SK-N-SH (cell line): ENCODE data around the gene RFC4. TPM values are rescaled to one million over a fixed set of nuclear protein-coding genes. Genes with fewer than 3 reads are reported as not detected.

Experiments
- CTCF ChIA-PET: fragments of 300-600, 350-600 bp; formaldehyde crosslinking; extraction: SDS; loops from one replicate; lab custom pipeline; 2021; lab: Yijun Ruan, JAX
- POLR2A ChIA-PET: fragments of 350-600 bp; sonication (Branson Sonifier 250); formaldehyde crosslinking; extraction: SDS; loops from one replicate; lab custom pipeline; 2020; ENCODE audit warnings: antibody characterized with exemption, inconsistent platforms; lab: Yijun Ruan, JAX
- DNase-seq: peaks from one replicate; pipeline ENCODE4 v3.0.0; 2012
- H2AFZ ChIP-seq: fragments of 200-600 bp; sonication (generic); 2 replicates; pipeline ENCODE4 v1.8.1; 2016; ENCODE audit warnings: antibody characterized with exemption, mild to moderate bottlenecking, low read depth
- H3F3A ChIP-seq: fragments of 200-600 bp; sonication (generic); replicated peaks from 2 replicates; pipeline ENCODE3; 2016; ENCODE audit warnings: antibody characterized with exemption, mild to moderate bottlenecking; ENCODE audit not compliant: insufficient read depth
- H3K27ac ChIP-seq, 2 experiments: fragments of 200-500 bp in 1 of 2; fragments of 200-600 bp in 1 of 2; sonication (Bioruptor generic) in 1 of 2; sonication (generic), shearing (Covaris generic) in 1 of 2; 2 replicates each; pipeline versions ENCODE4 v1.5.1 to v1.6.1; 2014 to 2016; ENCODE audit warnings: low read depth in 2 of 2, inconsistent platforms in 1 of 2, low read length in 1 of 2, mild to moderate bottlenecking in 1 of 2, mixed read lengths in 1 of 2
- H3K27me3 ChIP-seq: fragments of 200-600 bp; sonication (generic), shearing (Covaris generic); 2 replicates; pipeline ENCODE4 v1.6.1; 2016; ENCODE audit warnings: mixed run types; ENCODE audit not compliant: insufficient read depth
- H3K36me3 ChIP-seq, 2 experiments: fragments of 200-500 bp in 1 of 2; fragments of 200-600 bp in 1 of 2; sonication (Bioruptor generic) in 1 of 2; sonication (generic) in 1 of 2; replicated peaks in 1 of 2; 2 replicates each; pipeline versions ENCODE3 to v1.5.1; 2014 to 2016; ENCODE audit warnings: low read length in 1 of 2, mild to moderate bottlenecking in 1 of 2; ENCODE audit not compliant: insufficient read depth in 2 of 2, control insufficient read depth in 1 of 2
- H3K4me1 ChIP-seq, 2 experiments: fragments of 200-500 bp in 1 of 2; fragments of 200-600 bp in 1 of 2; sonication (Bioruptor generic) in 1 of 2; sonication (generic), shearing (Covaris generic) in 1 of 2; 2 replicates each; pipeline versions ENCODE4 v1.5.1 to v1.6.1; 2014 to 2016; ENCODE audit warnings: low read depth in 1 of 2, low read length in 1 of 2, mixed run types in 1 of 2; ENCODE audit not compliant: insufficient read depth in 2 of 2, control insufficient read depth in 1 of 2
- H3K4me2 ChIP-seq: fragments of 200-600 bp; sonication (generic), shearing (Covaris generic); 2 replicates; pipeline ENCODE4 v1.6.1; 2017; ENCODE audit warnings: mixed run types
- H3K4me3 ChIP-seq, 2 experiments: fragments of 200-500 bp in 1 of 2; fragments of 200-600 bp in 1 of 2; sonication (Bioruptor generic) in 1 of 2; sonication (generic), shearing (Covaris generic) in 1 of 2; 2 replicates each; pipeline versions ENCODE4 v1.5.1 to v1.8.1; 2014 to 2016; ENCODE audit warnings: low read depth in 2 of 2, inconsistent platforms in 1 of 2, low read length in 1 of 2, mild to moderate bottlenecking in 1 of 2, mixed read lengths in 1 of 2, moderate library complexity in 1 of 2
- H3K79me2 ChIP-seq: fragments of 200-600 bp; sonication (generic); 2 replicates; pipeline ENCODE4 v1.8.1; 2017; ENCODE audit warnings: mild to moderate bottlenecking; ENCODE audit not compliant: insufficient read depth
- H3K9ac ChIP-seq: fragments of 200-600 bp; sonication (generic); 2 replicates; pipeline ENCODE4 v1.6.1; 2017; ENCODE audit warnings: mixed run types
- H3K9me2 ChIP-seq: fragments of 200-600 bp; sonication (generic); 2 replicates; pipeline ENCODE4 v1.6.1; 2017; ENCODE audit warnings: mixed run types
- H3K9me3 ChIP-seq: fragments of 200-600 bp; sonication (generic); 2 replicates; pipeline ENCODE4 v1.6.1; 2017; ENCODE audit warnings: mixed run types, mild to moderate bottlenecking, moderate library complexity
- H4K20me1 ChIP-seq: fragments of 200-600 bp; sonication (generic); 2 replicates; pipeline ENCODE4 v1.6.1; 2017; ENCODE audit warnings: mild to moderate bottlenecking, mixed run types; ENCODE audit not compliant: insufficient read depth
- ELF1 ChIP-seq: IDR thresholded peaks from 2 replicates; pipeline ENCODE4 v1.4.0; 2012
- FOXJ3 ChIP-seq: sonication (generic); formaldehyde crosslinking; IDR thresholded peaks from 2 replicates; pipeline ENCODE4 v1.5.1; 2020; ENCODE audit warnings: mild to moderate bottlenecking, missing genetic modification reagents
- GATA2 ChIP-seq: sonication (generic); formaldehyde crosslinking; IDR thresholded peaks from 2 replicates; pipeline ENCODE4 v1.5.0; 2020; ENCODE audit warnings: mild to moderate bottlenecking, missing genetic modification reagents
- NRF1 ChIP-seq: IDR thresholded peaks from 2 replicates; pipeline ENCODE4 v1.6.1; 2012; ENCODE audit warnings: low read depth, mild to moderate bottlenecking, low read length
- POLR2AphosphoS5 ChIP-seq: IDR thresholded peaks from 2 replicates; pipeline ENCODE4 v1.6.1; 2012; ENCODE audit warnings: low read depth, low read length
- RAD21 ChIP-seq: IDR thresholded peaks from 2 replicates; pipeline ENCODE4 v1.6.1; 2012; ENCODE audit warnings: mild to moderate bottlenecking, low read length
- TAF1 ChIP-seq: IDR thresholded peaks from 2 replicates; pipeline ENCODE4 v1.6.1; 2012; ENCODE audit warnings: low read depth, mild to moderate bottlenecking, low read length, moderate library complexity, borderline replicate concordance
- TEAD4 ChIP-seq: IDR thresholded peaks from 2 replicates; pipeline ENCODE4 v1.4.0; 2012; ENCODE audit warnings: mild to moderate bottlenecking, borderline replicate concordance; ENCODE audit not compliant: insufficient read depth
- YY1 ChIP-seq: IDR thresholded peaks from 2 replicates; pipeline ENCODE4 v1.4.0; 2012; ENCODE audit warnings: low read depth, mild to moderate bottlenecking
- WGBS: methylation state at CpG from one replicate; pipeline ENCODE4 v1.1.6; 2017; ENCODE audit warnings: low lambda C conversion rate; 5-methylcytosine and 5-hydroxymethylcytosine counted together
- polyA plus RNA-seq, 3 experiments: library from polyadenylated mRNA; depleted of rRNA; stranded (reverse); fragments of >200 nt; gene quantifications; 2 replicates each; pipeline ENCODE4 v1.2.3, GENCODE V29; 2012
- TF ChIP-seq, protein P1 (sequence below): IDR thresholded peaks from 2 replicates; pipeline ENCODE4 v1.4.0; 2012; ENCODE audit warnings: low read depth
- TF ChIP-seq, protein P2 (sequence below): fragments of 150-350 bp; IDR thresholded peaks from 2 replicates; pipeline ENCODE4 v1.6.1; 2016; ENCODE audit warnings: mild to moderate bottlenecking, low read depth, low read length
- TF ChIP-seq, protein P3 (sequence below): fragments of 200-600 bp; sonication (generic); IDR thresholded peaks from 2 replicates; pipeline ENCODE4 v1.6.1; 2017; ENCODE audit warnings: antibody characterized with exemption, mild to moderate bottlenecking, moderate library complexity
- TF ChIP-seq, protein P4 (sequence below): IDR thresholded peaks from 2 replicates; pipeline ENCODE4 v1.6.1; 2012; ENCODE audit warnings: mild to moderate bottlenecking, low read depth, low read length, moderate library complexity
- TF ChIP-seq, protein P5 (sequence below): IDR thresholded peaks from 2 replicates; pipeline ENCODE4 v1.4.0; 2012; ENCODE audit warnings: low read depth, borderline replicate concordance

Gene RFC4
- polyA plus RNA-seq, 1 of the 3 experiments (the other 2 are of a cell fraction) = 13.1 TPM

DNA sequence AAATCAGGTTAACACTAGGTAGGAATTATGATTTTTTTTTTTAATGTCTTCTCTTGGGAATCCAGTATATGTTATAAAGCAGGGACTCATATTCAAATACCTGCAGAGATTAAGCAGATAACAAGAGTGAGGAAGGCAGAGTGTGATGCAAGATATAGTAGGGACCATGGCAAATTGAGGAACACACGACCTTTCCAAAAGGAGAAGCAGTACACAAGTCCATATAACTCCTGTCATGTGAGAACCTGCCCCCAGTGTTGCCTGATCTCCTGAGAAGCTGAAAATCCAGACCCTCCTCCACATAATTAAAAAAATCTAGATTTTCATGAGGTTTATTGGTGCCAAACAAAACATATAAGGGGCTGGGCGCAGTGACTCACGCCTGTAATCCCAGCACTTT, 3.6 kb downstream of the RFC4 start:
- peaks cover 29% of the 10 kb centered on the region in 2 experiments for H3K36me3 ChIP-seq

DNA sequence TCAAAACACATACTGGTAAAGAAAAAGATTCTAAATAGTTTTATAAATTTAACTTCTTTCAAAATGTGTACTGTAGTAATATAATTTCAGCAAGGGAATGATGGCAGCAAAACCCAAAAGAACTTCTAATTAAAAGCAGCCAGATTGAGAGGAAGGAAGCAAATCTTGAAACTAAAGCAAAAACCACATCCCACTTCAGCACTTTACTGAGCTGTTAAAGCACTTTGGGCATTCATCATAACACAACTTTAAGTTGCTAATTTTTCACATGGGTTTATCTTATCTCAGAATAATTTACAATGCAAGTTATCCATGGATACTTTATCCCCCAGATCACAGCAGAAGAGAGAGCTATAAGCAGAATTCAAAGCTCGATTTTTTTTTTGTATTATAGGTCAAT, 6.0 kb downstream of the RFC4 start:
- TF ChIP-seq TEAD4 (no peak), ELF1 (no peak), FOXJ3 (no peak), NRF1 (no peak), YY1 (no peak), RAD21 (no peak)
- TF ChIP-seq, protein P1, sequence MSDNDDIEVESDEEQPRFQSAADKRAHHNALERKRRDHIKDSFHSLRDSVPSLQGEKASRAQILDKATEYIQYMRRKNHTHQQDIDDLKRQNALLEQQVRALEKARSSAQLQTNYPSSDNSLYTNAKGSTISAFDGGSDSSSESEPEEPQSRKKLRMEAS = no peak
- TF ChIP-seq, protein P2, sequence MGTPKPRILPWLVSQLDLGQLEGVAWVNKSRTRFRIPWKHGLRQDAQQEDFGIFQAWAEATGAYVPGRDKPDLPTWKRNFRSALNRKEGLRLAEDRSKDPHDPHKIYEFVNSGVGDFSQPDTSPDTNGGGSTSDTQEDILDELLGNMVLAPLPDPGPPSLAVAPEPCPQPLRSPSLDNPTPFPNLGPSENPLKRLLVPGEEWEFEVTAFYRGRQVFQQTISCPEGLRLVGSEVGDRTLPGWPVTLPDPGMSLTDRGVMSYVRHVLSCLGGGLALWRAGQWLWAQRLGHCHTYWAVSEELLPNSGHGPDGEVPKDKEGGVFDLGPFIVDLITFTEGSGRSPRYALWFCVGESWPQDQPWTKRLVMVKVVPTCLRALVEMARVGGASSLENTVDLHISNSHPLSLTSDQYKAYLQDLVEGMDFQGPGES = no peak
- TF ChIP-seq, protein P3, sequence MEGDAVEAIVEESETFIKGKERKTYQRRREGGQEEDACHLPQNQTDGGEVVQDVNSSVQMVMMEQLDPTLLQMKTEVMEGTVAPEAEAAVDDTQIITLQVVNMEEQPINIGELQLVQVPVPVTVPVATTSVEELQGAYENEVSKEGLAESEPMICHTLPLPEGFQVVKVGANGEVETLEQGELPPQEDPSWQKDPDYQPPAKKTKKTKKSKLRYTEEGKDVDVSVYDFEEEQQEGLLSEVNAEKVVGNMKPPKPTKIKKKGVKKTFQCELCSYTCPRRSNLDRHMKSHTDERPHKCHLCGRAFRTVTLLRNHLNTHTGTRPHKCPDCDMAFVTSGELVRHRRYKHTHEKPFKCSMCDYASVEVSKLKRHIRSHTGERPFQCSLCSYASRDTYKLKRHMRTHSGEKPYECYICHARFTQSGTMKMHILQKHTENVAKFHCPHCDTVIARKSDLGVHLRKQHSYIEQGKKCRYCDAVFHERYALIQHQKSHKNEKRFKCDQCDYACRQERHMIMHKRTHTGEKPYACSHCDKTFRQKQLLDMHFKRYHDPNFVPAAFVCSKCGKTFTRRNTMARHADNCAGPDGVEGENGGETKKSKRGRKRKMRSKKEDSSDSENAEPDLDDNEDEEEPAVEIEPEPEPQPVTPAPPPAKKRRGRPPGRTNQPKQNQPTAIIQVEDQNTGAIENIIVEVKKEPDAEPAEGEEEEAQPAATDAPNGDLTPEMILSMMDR = no peak
- TF ChIP-seq, protein P4, sequence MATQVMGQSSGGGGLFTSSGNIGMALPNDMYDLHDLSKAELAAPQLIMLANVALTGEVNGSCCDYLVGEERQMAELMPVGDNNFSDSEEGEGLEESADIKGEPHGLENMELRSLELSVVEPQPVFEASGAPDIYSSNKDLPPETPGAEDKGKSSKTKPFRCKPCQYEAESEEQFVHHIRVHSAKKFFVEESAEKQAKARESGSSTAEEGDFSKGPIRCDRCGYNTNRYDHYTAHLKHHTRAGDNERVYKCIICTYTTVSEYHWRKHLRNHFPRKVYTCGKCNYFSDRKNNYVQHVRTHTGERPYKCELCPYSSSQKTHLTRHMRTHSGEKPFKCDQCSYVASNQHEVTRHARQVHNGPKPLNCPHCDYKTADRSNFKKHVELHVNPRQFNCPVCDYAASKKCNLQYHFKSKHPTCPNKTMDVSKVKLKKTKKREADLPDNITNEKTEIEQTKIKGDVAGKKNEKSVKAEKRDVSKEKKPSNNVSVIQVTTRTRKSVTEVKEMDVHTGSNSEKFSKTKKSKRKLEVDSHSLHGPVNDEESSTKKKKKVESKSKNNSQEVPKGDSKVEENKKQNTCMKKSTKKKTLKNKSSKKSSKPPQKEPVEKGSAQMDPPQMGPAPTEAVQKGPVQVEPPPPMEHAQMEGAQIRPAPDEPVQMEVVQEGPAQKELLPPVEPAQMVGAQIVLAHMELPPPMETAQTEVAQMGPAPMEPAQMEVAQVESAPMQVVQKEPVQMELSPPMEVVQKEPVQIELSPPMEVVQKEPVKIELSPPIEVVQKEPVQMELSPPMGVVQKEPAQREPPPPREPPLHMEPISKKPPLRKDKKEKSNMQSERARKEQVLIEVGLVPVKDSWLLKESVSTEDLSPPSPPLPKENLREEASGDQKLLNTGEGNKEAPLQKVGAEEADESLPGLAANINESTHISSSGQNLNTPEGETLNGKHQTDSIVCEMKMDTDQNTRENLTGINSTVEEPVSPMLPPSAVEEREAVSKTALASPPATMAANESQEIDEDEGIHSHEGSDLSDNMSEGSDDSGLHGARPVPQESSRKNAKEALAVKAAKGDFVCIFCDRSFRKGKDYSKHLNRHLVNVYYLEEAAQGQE = no peak
- H3K9me2 ChIP-seq = no peaks in the 10 kb centered on the region
- H3K36me3 ChIP-seq = peaks cover 39 to 47% of the 10 kb centered on the region in 2 experiments
- ChIA-PET CTCF (no interaction called here), POLR2A (no interaction called here)
- H3K9ac ChIP-seq = no peak overlapping the region
- H3K79me2 ChIP-seq = peaks cover 6% of the 10 kb centered on the region
- H3K27me3 ChIP-seq = no peaks in the 10 kb centered on the region
- H3K4me3 ChIP-seq = no peak overlapping the region
- no peak for DNase-seq
- H2AFZ ChIP-seq = no peak overlapping the region
- 87% methylated on average over 1 of the region's 1 CpG for WGBS
- H3K9me3 ChIP-seq = no peaks in the 10 kb centered on the region
- no peak overlapping the region for H3K4me2 ChIP-seq
- no peak overlapping the region for H3K27ac ChIP-seq
- H3K4me1 ChIP-seq = peaks cover 2 to 4% of the 10 kb centered on the region in 2 experiments; a peak in 3 of 4 replicates
- H3F3A ChIP-seq = peaks cover 9% of the 10 kb centered on the region
- H4K20me1 ChIP-seq = no peaks in the 10 kb centered on the region

More for the DNA sequence above, 3.6 kb downstream of the RFC4 start:
- Histone ChIP-seq H3K4me2 (no peak overlapping the region), H3F3A (peaks cover 9% of the 10 kb centered on the region), H3K27me3 (no peaks in the 10 kb centered on the region), H3K27ac (no peak overlapping the region), H3K9me2 (no peaks in the 10 kb centered on the region), H3K9ac (no peak overlapping the region), H3K4me3 (no peak overlapping the region), H4K20me1 (no peaks in the 10 kb centered on the region), H3K4me1 (peaks cover 8 to 12% of the 10 kb centered on the region in 2 experiments; a peak in 3 of 4 replicates), H3K79me2 (peaks cover 16% of the 10 kb centered on the region), H3K9me3 (no peaks in the 10 kb centered on the region), H2AFZ (no peak overlapping the region)
- POLR2A ChIA-PET = interaction anchor here (1.7 kb wide), 1 partner anchor 19 kb away, joined by 7 read pairs; the partner anchor contains the start of gene EIF4A2
- TF ChIP-seq POLR2AphosphoS5 = no peak
- TF ChIP-seq, protein P5, sequence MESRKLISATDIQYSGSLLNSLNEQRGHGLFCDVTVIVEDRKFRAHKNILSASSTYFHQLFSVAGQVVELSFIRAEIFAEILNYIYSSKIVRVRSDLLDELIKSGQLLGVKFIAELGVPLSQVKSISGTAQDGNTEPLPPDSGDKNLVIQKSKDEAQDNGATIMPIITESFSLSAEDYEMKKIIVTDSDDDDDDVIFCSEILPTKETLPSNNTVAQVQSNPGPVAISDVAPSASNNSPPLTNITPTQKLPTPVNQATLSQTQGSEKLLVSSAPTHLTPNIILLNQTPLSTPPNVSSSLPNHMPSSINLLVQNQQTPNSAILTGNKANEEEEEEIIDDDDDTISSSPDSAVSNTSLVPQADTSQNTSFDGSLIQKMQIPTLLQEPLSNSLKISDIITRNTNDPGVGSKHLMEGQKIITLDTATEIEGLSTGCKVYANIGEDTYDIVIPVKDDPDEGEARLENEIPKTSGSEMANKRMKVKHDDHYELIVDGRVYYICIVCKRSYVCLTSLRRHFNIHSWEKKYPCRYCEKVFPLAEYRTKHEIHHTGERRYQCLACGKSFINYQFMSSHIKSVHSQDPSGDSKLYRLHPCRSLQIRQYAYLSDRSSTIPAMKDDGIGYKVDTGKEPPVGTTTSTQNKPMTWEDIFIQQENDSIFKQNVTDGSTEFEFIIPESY = no peak
- TF ChIP-seq TAF1 = no peak
- TF ChIP-seq NRF1 = no peak
- no peak for TF ChIP-seq GATA2
- 79% methylated on average over 3 of the region's 3 CpGs for WGBS
- no peak for DNase-seq
- CTCF ChIA-PET = interaction anchor here (0.6 to 1.2 kb wide), 2 partner anchors 18 to 186 kb away, joined by 3 to 4 read pairs; no protein-coding TSS in a partner anchor
